HCEC 1CT (cell line): Measurements from ENCODE around the gene CUX1.
A peak's percentile ranks its signal among the peaks of the same experiment; 100 is the strongest.
"Not testable (repeated sequence)": the region's sequence is repeated elsewhere in the genome, so short reads cannot be mapped to it uniquely, and the experiment has no call there.

ENCODE experiments used
- DNase-seq: peaks from one replicate; pipeline ENCODE4 v3.0.0-alpha.2; 2017

Gene CUX1, protein sequence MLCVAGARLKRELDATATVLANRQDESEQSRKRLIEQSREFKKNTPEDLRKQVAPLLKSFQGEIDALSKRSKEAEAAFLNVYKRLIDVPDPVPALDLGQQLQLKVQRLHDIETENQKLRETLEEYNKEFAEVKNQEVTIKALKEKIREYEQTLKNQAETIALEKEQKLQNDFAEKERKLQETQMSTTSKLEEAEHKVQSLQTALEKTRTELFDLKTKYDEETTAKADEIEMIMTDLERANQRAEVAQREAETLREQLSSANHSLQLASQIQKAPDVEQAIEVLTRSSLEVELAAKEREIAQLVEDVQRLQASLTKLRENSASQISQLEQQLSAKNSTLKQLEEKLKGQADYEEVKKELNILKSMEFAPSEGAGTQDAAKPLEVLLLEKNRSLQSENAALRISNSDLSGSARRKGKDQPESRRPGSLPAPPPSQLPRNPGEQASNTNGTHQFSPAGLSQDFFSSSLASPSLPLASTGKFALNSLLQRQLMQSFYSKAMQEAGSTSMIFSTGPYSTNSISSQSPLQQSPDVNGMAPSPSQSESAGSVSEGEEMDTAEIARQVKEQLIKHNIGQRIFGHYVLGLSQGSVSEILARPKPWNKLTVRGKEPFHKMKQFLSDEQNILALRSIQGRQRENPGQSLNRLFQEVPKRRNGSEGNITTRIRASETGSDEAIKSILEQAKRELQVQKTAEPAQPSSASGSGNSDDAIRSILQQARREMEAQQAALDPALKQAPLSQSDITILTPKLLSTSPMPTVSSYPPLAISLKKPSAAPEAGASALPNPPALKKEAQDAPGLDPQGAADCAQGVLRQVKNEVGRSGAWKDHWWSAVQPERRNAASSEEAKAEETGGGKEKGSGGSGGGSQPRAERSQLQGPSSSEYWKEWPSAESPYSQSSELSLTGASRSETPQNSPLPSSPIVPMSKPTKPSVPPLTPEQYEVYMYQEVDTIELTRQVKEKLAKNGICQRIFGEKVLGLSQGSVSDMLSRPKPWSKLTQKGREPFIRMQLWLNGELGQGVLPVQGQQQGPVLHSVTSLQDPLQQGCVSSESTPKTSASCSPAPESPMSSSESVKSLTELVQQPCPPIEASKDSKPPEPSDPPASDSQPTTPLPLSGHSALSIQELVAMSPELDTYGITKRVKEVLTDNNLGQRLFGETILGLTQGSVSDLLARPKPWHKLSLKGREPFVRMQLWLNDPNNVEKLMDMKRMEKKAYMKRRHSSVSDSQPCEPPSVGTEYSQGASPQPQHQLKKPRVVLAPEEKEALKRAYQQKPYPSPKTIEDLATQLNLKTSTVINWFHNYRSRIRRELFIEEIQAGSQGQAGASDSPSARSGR (N-terminal part only)

DNA sequence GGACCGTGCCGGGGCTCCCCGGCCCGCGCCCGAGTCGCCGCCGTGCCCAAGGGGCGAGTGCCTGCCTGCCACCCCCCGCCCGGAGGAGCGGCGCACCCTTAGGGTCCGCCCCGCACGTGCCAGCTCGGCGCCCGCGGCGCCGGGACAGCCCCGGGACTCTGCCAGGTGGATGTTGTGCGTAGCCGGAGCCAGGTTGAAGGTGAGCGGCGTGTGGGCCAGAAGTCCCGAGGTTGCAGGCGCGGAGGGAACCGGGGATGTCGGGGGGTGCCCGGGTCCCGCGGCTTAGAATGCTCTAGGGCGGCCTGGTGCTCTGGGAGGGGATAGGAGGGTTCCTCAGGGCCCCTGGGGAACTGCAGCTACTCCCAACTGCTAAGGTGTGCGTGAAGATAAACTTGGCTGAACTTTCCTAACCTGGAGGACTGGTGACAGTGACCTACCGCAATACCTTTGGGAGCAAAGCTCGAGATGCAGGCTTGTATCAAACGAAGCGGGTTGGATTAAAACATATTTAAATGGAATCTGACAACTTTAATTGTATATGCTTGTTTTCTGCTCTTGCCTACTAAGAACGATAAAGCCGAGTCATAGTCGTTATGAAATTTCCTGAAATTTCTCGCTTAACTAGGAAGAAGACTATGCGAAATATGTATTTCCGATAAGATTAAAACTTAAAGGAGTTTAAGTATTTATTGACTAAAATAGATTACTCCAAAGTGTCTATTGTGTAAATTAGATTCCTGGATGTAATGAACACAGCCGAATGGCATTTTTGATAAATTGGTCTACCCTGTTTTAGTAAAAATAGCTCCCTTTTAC lies at the start of gene CUX1:
Gene CUX1 (plus strand): TSS at position 156 of the 816 bp plus-strand sequence. CDS start 14 bp downstream, at position 170.
- peak; percentile 23 for DNase-seq

DNA sequence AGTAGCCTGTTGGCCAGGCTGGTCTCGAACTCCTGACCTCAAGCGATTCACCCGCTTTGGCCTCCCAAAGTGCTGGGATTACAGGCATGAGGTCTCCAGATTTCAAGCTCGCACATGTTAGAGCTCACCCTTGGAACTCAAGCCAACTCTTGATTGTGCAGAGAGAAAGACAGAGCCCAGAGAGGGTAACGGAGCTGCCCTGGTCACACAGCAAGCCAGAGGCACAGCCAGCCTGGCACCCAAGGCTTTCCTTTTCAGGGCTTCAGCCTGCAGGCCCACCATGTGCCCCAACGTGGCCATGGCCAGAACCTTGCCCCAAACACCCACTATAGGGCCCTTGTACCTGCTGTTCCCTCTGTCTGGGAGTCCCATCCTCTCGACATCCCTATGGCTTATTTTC lies 49.1 kb upstream of the CUX1 start:
- no peak for DNase-seq

DNA sequence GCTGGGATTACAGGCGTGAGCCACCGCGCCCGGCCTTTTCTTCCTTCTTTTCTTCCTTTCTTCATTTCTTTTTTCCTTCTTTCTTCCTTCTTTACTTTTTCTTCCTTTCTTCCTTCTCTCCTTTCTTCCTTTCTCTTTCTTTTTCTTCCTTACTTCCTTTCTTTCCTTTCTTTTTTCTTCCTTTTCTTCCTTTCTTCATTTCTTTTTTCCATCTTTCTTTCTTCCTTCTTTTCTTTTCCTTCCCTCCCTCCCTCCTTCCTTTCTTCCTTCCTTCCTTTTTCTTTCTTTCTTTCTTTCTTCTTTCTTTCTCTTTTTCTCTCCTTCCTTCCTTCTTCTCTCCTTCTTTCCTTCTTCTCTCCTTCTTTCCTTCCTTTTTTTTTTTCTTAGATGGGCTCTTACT lies 47.0 kb upstream of the CUX1 start:
- DNase-seq = no peak

DNA sequence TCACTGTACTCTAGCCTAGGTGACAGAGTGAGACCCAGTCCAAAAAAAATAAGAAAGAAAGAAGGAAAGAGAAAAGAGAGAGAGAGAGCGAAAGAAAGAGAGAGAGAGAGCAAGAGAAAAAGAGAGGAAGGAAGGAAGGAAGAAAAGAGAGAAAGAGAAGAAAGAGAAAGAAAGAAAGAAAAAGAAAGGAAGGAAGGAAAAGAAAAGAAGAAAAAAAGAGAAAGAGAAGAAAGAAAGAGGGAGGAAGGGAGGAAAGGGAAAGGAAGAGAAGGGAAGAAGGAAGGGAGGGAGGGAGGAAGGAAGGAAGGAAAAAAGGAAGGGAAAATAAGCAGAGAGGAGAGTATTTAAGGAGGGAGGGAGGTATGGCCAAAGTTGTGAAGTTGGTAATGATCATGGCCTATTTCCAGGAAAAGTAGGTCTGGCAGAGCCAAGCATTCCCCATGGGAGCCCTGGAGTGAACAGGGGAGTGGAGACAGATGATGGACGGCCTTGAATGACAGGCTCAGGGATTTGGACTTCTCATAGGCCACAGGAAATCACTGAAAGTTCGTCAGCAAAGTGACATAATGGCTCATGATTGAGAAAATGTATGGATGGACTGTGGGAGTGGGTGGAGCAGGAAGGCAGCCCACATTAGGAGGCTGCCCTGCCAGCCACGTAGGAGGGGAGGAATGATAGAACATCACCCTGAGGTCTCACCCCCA lies 44.8 kb upstream of the CUX1 start:
- no peak for DNase-seq

DNA sequence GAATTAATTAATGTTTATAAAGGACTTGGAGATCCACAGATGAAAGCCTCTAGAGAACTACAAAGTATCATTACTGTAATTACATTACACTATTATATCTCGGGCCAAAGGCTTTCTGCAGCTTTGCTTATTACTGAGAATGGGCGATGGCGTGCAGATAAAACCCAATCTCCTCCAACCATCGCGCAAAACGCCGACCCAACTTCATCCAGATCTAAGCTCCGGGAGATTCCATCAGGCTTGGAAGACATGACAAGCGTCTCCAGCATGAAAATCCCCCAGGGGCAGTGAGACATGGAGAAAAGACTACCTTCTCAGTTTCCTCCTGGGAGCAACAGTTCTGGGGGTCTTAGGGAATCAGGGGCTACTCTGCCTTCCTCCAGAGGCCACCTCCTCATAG lies 42.2 kb upstream of the CUX1 start:
- no peak for DNase-seq

DNA sequence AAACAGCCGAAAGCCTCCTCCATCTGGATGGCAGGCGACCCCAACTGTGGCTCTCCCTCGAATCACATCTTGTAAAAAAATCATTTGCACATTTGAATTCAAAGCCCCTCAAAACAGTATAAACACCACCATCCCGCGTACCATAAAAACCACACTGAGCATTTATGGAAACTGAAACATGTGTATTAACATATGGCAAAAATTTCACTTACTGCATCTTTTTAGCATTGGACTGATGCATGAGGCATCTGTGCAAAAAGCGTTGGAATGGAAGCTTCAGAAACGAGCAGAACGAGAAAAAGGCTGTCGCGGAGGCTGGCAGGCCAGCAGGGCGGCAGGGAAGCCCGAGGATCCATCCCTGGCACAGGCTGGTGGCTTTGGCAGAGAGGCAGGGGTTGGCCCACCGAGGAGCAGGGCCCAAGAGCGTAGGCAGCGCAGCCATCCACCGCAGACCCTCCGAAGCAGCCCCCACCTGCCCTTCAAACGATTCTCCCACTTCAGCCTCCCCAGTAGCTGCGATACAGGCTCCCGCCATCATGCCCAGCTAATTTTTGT lies 39.3 kb upstream of the CUX1 start:
- no peak for DNase-seq

DNA sequence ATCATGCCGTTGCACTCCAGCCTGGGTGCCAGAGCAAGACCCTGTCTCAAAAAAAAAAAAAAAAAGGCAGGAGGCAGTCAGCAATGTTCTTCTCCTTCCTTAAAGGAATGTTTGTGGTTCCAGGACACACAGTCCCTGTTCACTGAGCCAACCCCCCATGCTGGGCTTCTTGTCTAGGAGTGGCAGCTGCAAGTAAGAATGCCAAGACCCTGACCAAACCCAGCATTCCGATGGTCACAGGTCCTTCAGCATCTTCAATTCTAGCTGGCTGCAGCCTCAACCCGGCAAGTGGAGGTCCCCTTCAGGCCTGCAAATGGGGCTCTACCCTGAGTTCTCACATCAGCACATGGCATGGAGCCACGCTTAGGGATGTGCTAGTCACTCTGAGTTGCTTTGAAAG lies 38.2 kb upstream of the CUX1 start:
- no peak for DNase-seq

DNA sequence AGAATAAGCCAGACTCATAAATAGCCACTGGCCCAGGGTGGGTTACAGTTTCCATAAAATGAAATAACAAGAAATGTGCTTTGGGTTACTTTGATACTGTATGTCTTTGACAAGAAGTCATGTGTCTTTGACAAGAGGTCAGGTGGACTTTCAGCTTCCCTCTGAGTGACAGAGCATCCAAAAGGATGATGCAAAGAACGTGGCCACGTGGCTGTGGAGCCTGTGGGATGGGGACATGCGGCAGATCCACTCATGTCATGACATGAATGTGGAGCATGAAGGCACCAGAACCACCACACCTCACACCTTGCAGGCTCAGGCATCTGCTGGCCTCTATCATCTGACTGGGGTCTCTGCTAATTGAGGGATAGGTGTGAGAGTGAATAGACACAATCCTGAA lies 37.1 kb upstream of the CUX1 start:
- DNase-seq = no peak

DNA sequence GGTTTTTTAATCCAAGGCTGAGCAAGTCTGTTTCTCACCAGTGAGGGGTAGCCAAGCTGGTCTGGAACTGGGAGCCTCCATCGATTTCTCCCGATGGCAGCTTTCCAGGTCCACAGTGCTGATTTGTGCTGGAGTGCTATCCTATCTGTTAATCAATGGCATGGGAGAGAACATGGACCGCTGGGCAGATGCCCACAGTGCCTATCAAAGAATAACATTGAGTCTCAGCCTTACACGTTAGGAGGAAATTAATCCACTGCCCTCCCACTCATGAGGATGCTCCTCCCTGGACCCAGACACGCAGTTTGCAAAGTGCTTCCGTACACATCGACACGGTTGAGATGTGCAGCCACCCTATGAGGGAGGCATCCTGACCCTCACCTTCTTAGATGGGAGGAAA lies 36.0 kb upstream of the CUX1 start:
- DNase-seq = no peak

DNA sequence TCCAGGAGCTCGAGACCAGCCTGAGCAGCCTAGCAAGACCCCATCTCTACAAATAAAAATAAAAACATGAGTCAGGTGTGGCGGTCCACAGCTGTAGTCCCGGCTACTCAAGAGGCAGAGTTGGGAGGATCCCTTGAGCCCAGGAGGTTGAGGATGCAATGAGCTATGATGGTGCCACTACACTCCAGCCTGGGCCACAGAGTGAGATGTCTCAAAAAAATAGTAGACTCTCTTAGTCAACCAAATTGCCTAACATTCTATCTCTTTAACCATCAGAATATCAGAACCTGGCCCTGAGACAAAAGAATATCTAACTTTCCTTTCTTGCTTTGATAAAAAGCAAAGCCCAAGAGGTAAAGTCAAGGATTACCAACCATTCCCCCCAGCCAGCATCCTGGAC lies 35.0 kb upstream of the CUX1 start:
- DNase-seq = no peak

DNA sequence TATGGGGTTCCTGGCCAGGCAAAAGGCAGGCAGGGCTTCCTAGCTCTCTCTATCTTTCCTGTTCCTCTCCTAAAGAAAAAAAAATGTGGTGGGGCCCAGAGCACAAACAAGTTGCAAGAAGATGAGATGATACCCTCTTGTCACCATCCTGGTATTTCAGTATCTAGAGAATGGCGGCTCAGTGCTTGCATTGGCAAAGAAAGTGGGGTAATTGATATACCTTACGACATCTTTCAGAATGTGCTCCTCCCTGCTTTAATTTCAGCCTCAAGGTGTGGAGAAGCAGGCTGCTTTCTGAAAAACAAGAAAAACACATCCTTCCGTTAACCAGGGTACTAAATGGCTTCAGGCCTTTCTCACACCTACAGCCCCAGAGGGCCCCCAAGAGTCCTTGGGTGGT lies 34.5 kb upstream of the CUX1 start:
- no peak for DNase-seq

DNA sequence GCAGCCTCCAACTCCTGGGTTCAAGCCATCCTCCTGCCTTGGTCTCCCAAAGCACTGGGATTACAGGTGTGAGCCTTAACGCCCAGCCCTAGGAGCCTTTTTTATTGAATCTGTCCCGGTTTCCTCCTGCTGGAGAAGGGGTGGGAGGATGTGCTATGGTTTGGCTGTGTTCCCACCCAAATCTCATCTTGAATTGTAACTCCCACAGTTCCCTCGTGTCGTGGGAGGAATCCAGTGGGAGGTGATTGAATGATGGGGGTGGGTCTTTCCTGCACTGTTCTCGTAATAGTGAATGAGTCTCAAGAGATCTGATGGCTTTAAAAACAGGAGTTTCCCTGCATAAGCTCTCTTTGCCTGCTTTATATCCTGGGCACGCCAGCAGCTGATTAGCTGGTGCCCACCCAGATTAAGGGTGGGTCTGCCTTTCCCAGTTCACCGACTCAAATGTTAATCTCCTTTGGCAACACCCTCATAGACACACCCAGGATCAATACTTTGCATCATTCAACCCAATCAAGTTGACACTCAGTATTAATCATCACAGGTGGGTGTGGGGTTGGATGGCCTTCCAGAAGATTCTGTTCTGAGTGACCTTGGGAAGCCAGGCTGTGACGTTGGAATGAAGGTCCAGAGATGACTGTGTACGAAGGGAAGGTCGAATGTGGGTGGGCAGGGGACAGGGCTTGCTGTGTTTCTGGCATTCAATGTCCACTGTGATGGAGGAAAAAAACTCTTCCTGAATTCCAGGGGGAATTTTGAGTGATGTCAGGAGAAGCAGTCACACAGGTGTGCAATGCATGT lies 33.8 kb upstream of the CUX1 start:
- DNase-seq = no peak

DNA sequence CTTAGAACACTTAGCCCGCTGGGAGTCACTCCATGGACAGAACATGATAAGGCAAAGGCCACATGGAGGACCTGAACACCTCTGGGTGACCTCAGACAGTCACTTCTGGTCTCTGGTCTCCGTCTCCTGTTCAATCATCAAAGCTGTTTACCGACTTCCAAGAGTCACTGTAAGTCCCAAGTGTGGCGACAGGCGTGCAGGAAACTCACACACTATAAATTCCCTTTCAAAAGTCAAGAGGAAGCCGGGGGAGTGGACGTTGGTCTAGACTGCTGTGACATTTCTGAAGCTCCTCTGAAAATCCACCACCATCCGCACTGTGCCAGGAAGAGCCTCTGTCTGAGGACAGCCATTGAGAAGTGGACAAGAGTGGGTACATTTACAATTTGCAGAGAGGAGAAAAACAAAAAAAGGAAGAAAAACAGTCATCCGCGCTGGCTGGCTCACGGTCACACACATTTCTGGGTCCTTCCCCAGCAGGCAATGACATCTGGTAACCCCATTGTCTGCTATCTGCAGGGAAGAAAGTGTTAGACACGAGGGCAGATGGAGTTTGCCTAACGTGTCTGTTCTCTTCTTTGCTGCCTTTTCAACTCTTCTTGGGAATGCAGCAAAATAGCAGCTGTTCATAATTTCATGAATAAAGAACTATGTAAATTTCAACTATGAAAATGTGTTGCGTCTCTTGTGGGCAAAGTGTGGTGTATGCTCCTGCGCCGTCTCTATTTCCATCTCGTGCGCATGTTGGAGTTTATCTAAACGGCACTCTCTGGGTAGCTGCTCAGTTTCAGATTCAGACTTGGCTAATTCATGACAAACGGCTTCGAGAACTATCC lies 32.9 kb upstream of the CUX1 start:
- peak; percentile 7 for DNase-seq

DNA sequence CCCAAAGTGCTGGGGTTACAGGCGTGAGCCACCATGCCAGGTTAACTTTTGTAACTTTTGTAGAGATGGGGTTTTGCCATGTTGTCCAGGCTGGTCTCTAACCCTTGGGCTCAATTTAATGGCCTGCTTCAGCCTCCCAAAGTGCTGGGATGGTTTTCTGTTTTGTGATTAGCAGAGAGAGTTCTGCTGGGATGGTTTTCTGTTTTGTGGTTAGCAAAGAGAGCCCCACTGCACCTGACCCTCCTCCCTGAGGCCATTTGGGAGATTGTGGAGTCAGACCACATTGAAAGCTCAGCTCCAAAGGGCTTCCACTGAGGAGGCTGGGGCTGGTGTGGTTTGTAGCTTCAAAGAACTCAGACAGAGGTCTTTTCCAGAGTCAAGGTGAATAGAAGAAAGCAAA lies 29.6 kb upstream of the CUX1 start:
- DNase-seq = no peak

DNA sequence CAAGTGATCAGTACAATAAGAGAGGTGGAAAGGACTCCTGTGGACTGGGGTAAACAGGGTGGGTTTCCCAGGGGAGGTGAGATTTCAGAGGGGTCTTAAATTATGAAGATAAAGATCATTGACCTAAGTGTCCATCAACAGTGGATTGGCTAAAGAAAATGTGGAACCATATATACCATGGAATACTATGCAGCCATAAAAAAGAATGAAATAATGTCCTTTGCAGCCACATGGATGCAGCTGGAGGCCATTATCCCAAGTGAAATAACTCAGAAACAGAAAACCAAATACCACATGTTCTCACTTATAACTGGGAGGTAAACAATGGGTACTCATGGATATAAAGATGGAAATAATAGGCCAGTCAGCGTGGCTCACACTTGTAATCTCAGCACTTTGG lies 28.9 kb upstream of the CUX1 start:
- DNase-seq = no peak

DNA sequence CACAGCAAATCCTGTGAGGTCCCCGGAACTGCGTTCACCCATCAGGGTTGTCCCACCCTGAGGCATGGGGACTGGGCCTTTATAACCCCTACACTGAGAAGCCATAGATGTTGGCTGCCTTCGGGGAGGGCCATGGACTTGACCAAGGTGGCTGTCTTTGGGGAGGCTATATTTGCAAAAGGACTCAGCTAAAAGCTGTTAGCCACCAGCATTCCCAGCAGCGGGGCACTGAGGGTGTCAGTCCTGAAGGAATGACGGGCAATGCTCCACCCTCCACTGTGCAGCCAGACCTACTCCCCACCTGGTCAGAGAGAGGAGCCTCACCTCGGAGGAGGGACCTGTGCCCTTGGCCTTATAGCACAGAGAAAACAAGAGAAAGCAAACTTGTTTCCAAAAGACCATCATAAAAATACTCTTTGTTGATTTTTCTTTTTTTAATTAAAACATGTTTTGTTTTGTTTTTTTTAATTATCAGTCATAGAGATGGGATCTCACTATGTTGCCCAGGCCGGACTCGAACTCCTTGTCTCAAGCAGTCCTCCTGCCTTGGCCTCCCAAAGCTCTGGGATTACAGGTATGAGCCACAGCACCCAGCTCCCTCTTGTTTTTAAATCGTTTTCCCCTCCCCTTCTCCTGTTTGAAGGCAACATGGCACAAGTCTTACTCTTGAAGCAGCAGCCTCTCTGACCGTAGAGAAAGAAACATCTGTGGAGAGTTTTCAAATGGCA lies 26.7 kb upstream of the CUX1 start:
- no peak for DNase-seq

DNA sequence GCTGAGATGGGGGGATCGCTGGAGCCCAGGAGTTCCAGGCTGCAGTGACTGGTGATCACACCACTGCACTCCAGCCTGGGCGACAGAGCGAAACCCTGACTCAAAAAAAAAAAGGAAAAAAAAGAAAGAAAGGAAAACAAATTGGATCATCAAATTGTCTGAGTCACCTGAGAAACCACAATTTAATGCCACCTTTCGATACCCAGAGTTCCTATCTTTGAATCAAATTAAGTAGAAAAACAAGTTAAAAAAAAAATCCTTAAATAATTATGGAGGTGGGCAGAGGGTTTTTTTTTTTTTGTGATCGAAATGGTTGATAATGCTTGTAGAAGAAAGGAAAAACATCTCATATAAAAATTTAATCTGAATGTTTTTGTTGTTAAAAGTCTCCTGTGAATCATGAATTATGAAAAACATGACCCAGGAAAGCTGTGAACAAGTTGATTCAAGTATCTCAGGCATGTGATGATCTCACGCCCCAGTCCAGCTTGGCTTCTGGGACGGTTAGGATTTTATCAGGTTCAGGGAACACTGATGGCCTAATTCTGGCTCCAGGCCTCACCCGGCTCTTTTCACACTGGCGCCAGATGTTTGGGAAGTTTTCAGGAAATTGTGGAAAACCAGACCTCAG lies 25.3 kb upstream of the CUX1 start:
- DNase-seq = peak; percentile 64

DNA sequence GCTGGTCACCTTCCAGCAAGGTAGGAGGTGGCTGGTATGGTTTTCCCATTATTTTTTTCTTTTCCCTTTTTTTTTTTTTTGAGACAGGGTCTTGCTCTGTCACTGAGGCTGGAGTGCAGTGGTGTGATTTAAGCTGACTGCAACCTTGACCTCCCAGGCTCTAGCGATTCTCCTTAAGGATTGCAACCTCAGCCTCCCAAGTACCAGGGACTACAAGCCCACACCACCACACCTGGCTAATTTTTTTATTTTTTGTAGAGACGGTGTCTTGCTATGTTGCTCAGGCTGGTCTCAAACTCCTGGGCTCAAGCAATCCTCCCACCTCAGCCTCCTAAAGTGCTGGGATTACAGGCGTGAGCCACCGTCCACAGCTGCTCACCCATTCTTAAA lies 24.7 kb upstream of the CUX1 start:
- not testable (repeated sequence) for DNase-seq
